ENCODE measurements around the gene SLC25A23.
"Not testable (repeated sequence)": the region's sequence is repeated elsewhere in the genome, so short reads cannot be mapped to it uniquely, and the experiment has no call there.

The SLC25A23 gene

GRCh38 chr19:6453951-6454565 is 5.5 kb downstream of the SLC25A23 start:
- DNase-seq: no peak

- no peak for DNase-seq
Observed at GRCh38 chr19:6452899-6453298, 6.7 kb downstream of the SLC25A23 start.

- no peak for DNase-seq
Observed at GRCh38 chr19:6452223-6452614, 7.4 kb downstream of the SLC25A23 start.

- no peak for DNase-seq
Observed at GRCh38 chr19:6451583-6452222, 7.9 kb downstream of the SLC25A23 start.

GRCh38 chr19:6450166-6450565 is 9.4 kb downstream of the SLC25A23 start:
- DNase-seq: no peak

GRCh38 chr19:6448045-6448444 is 11.5 kb downstream of the SLC25A23 start:
- DNase-seq: no peak

GRCh38 chr19:6446452-6446851 is 13.1 kb downstream of the SLC25A23 start:
- no peak for DNase-seq

GRCh38 chr19:6443986-6444385 is 15.6 kb downstream of the SLC25A23 start:
- no peak for DNase-seq

GRCh38 chr19:6442087-6442688 is 17.4 kb downstream of the SLC25A23 start:
- DNase-seq: no peak

- no peak for DNase-seq
Observed at GRCh38 chr19:6440905-6441304, 18.7 kb downstream of the SLC25A23 start.

GRCh38 chr19:6439743-6440142 is 19.8 kb downstream of the SLC25A23 start:
- DNase-seq: no peak

GRCh38 chr19:6433663-6434062 is 25.9 kb downstream of the SLC25A23 start, which contains the start of gene SLC25A41:
Gene SLC25A41 (minus strand): TSS chr19:6433763. CDS start chr19:6433693, 70 bp downstream.
- DNase-seq: no peak

GRCh38 chr19:6433165-6433564 is 26.4 kb downstream of the SLC25A23 start:
- no peak for DNase-seq

GRCh38 chr19:6431891-6432290 is 27.7 kb downstream of the SLC25A23 start:
- DNase-seq: no peak

- no peak for DNase-seq
Observed at GRCh38 chr19:6429419-6430221, 30.0 kb downstream of the SLC25A23 start.

GRCh38 chr19:6428692-6429418 is 30.7 kb downstream of the SLC25A23 start:
- not testable (repeated sequence) for DNase-seq

- DNase-seq: no peak
Observed at GRCh38 chr19:6427131-6427530, 32.5 kb downstream of the SLC25A23 start.

- DNase-seq: no peak
Observed at GRCh38 chr19:6425732-6426620, 33.6 kb downstream of the SLC25A23 start.

- DNase-seq: peak; percentile 100
Observed at GRCh38 chr19:6424939-6425731, 34.5 kb downstream of the SLC25A23 start.

GRCh38 chr19:6424195-6424938 is 35.2 kb downstream of the SLC25A23 start, which contains the start of gene KHSRP:
Gene KHSRP (minus strand): TSS chr19:6424811. CDS start chr19:6424701, 110 bp downstream.
- DNase-seq: peak; percentile 38

All from RPMI8226 (cell line).